Activated CD8-positive, alpha-beta memory T cell treated with anti-CD3 and anti-CD28 coated beads, Interleukin-2, amount 50 U/mL, for 24 hours (primary cell): ENCODE results near the gene MPC2.
"Not testable (repeated sequence)": the region's sequence is repeated elsewhere in the genome, so short reads cannot be mapped to it uniquely, and the experiment has no call there.

Source experiments
- DNase-seq: peaks from one replicate; pipeline ENCODE4 v3.0.0-alpha.2; 2020; ENCODE audit errors: extremely low read depth

MPC2 gene

DNA sequence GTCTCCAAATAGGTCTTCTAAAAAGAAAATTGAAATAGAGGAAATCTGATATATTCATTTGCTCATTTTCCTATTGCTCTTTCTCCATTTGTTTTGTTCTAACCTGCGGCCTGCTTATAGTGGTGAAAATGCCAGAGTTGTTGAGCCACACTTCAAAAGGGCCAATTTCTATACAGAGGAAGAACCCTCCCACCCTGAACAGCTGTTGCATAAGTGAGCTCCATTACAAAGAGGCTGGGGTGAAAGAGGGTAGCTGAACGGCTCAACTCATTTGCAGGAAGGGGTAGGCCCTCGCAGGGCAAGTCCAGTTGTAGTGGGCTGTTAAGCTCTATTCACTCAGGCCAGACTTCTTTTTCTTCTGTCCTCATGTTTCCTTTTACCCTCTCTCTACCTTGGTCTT is 31.7 kb downstream of the MPC2 start:
- DNase-seq, result no peak

DNA sequence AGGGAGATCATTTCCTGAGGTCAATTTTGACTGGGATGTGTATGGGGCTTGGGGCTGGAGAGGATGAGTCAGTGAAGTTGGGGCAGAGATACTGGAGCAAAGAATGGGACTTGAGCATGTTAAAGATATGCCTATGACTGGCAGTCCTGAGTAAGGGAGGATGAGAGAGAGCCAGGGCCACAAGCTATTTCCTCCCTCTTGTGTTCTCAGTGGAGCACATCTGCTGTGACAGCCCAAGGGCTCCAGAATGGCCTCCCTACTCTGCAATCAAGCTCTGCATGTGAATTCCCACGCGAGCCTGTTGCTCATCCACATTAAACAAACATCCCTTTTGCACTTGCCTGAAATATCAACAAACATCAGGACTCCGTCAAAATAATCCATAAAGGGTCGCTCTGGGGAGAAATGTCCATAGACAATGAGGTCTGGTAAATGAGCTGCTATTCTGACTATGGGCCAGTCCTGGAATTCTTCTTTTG is 32.2 kb downstream of the MPC2 start:
- DNase-seq, result no peak

DNA sequence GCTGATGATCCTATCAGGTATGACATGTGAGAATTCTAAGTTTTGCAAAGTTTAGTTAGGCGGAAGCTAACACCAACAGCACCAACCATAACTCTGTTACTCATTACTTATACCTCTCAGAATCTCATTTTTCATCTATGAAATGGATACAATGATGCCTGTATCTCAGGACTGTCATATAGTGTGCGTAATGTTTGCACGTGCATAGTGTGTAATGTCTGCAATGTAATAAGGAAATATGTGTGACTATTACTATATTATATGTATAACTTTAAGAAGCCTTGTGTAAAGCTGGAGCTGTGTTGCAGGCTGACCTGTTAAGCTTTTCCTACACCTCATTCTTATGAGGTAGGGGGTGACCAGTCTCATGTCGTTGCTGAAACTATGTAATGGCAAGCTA is 36.0 kb downstream of the MPC2 start:
- DNase-seq, result no peak

DNA sequence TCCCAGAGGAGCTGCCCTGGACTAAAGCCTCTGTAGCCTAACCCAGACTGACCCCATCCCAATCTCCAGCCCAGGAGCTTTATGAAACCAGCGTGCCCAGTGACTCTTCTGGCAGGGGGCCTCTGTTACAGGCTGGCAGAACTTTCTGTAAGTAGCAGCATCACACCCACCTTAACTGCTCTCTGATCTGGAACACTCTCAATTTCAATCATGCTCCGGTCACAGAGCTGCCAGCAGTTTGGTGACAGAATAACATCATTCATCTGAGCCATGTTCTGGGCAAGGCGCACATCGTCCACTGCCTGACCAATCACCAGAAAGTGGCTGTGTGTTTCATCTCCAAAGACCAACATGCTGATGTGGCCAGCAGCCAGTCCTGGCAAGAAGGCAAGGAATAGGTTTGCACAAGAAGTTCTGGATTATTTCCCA is 37.6 kb downstream of the MPC2 start:
- no peak for DNase-seq

DNA sequence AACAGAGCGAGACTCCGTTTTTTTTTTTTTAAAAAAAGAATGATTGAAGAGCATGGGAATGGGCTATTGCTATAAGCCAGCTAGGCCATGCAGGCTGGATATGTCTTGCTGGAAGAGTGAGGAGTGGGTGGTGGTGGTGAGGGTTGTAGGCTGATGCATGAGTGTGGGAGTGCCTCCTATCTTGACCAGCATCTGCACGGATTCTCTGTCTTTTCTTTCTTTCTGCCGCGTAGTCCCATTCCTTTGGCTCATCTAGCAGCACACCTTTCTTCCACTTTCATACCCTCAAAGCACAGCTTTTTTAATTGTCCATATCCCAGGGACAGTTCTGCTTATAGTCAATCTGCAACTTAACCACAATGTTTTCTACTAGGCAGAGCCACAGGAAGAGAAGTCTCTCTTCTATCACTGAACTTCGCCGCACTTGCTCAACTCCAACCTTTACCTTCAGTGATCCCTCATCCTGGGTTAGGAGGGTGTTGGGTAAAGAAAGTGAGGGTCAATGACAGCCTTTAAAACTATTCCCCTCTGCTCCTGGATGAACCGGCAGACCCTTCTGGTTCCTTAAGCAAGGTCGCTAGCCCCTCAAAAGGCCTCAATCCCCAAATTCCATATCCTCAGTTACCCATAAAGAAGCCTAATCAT is 38.2 kb downstream of the MPC2 start:
- no peak for DNase-seq

DNA sequence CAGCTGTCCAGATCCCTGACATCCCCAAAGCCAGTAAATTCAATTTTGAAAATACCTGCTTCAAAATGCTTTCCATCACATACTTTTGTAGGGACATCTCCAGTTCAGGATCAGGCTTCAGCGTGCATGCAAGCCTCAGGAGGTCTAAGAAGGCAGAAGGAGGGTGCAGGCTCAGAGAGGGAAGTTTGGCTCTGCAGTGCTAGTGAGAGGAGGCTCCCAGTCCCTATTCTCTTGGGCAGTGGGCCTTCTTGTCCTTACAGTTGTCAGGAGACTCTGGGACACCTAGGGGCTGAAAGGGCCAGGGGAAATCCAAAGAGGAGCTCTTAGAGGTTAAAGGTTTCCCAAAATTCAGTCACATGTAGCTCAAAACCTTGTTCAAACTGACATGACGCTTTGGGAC is 43.1 kb downstream of the MPC2 start:
- no peak for DNase-seq

DNA sequence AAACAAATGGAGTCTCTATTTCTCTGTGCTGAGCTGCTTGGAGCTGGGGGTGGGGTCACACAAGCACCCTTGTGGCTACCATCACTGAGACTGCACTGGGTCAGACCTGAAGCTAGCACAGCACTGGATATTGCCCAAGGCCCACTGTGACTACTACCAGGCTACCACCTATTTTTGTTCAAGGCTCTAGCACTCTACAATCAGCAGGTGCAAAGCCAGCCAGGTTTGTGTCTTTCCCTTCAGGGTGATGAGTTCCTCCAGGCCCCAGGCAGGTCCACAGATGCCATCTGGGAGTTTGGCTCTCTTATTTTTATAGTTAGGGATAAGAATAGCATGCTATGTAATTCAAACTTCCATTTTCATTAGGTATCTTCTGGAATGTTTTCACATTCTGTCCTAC is 46.5 kb downstream of the MPC2 start:
- no peak for DNase-seq

DNA sequence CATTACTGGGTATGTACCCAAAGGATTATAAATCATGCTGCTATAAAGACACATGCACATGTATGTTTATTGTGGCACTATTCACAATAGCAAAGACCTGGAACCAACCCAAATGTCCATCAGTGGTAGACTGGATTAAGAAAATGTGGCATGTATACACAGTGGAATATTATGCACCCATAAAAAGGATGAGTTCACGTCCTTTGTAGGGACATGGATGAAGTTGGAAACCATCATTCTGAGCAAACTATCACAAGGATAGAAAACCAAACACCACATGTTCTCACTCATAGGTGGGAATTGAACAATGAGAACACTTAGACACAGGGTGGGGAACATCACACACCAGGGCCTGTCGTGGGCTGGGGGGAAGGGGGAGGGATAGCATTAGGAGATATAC is 49.7 kb downstream of the MPC2 start:
- DNase-seq, result not testable (repeated sequence)

DNA sequence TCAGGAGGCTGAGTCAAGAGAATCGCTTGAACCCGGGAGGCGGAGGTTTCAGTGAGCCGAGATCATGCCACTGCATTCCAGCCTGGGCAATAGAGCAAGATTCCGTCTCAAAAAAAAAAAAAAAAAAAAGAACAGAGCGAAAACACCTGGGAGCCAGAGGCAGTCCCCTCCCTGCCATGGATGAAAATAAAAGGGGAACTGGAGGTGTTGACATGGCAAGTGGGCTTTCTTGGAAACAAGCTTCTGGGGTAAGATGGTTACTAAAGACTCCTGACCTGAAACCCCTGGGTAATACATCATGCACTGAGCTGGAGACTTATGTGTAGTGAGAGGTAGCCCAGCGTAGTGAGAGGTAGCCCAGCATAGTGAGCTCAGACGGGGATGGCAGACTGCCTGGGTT is 54.5 kb downstream of the MPC2 start:
- DNase-seq, result no peak

DNA sequence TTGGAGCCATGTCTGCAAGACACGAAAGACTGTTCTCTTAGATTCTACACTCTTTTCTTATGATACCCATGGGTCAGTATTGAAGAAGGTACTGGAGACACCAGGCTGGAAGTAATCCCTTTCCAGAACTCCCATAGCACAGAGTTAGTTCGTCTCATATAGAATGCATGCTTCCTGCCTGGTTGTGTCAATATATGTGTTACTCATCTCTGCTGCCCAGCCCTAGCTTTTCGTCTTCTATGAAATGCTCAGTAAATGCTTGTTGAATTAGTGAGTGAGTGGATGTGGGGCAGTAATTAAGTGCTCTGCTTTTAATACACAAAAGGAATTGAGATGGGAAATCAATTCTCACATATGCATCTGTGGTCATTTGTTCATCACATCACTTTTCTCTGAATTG is 55.1 kb downstream of the MPC2 start:
- no peak for DNase-seq

DNA sequence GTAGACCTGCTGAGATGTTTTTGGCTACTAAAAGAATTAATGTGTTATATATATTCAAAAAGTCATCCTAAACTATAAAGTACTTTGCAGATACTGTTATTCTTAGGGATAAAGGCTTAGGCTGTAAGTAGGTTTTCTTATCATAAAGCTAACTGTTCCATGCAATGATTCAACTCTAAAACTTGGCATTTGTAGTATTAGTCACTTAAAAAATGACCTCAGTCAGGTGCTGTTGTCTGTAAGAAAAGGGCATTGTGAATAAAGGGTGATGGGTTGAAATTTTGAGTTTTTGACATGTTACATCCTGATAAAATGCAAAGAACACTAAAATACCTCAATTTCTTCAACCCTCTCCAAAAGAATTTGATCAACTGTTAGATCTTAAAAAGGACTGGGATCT is 55.8 kb downstream of the MPC2 start:
- no peak for DNase-seq

DNA sequence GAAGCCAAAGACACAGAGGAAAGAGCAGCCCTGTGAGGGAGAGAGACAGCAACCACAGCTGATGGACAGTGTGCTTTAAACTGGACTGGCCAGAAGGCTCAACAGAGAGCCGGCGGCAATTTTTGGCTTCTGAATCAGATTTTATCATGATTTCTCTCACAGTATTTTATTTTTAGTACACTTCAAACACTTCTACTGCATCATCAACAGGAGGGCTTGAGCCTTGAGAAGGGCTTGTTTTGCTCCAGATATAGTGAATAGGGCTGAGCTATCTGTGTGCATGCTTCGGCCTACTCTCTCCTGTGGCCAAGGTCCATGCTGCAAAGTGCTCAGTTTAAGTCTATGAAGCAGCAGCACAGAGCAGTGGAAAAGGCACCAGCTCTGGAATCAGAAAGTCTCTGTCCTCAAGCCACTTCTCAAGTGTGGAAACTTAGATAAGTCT is 56.3 kb downstream of the MPC2 start:
- no peak for DNase-seq

DNA sequence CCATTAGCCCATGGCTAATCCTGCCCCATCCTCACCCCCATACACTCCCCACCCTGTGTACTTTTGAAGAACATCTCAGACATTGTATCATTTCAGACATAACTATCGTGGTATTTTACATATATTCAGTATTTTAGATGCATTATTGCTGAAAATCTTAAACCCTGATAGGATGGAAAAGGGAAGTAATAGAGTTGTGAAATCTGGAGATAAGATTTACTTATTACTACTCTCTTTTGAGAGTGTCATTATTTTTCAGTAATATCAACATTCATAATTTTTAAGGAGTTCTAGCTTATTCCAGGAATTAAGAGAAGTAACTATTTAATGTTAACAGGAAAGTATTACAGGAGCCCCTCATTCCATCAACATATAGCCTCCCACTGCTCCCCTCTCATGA is 57.4 kb downstream of the MPC2 start:
- no peak for DNase-seq

DNA sequence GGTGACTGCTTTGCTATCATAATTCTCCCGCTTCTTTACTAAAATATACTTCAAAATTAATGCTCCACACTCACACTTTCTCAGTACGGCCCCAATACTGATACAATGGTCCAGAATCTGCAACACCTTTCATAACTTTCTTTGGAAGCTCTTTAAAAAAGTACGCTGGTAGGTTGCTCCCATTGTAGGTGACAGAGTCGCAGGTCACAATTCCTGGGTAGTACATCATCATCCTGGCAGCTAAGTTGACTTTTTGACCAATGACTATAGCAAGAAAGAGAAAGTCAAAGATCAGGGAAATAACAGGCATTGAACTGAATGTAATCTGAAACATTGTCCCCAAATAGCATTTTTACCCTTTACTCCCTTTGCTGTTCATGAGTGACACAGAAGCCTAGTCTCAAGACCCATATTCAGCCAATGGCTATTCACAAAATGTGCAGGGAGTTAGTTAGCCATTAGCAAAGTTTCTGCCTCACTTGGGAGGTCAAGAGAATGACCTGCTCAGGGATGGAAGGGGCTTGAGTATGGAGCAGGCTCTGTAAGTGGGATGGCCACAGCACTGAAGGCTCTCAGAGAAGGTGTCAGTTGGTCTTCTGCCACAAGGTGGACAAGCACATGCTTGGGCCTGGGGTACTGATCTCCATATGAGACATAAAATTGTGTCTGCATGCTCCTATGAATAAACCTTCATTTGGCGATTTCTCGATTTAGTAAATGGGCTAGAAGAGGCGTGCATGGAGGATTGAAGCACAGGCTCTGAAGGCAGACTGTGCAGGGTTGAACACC is 58.3 kb downstream of the MPC2 start:
- no peak for DNase-seq

DNA sequence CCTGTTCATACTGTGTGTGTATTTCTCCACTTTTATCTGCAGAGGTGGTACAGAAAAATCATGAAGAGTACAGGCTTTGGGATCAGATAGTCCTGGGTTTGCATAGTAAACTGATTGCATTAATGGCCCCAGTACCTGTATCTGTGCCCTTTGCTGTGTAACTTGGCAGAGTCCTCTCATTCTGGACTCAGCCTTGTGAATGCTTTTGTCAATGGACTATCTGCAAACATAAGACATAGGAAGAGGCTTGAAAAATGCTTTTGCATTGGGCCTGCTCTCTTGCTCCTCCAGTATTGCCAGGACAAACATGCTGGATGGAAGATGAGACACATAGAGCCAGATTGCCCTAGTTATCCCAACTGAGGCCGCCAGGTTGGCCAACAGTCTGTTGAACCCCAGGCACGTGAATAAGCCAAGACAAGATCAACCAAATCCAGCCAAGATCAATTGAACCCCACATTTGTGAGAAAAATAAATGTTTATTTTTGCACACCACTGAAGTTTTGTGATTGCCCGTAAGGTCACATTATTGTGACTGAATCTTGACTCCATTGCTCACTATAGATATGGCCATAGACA is 60.2 kb downstream of the MPC2 start:
- DNase-seq, result no peak

DNA sequence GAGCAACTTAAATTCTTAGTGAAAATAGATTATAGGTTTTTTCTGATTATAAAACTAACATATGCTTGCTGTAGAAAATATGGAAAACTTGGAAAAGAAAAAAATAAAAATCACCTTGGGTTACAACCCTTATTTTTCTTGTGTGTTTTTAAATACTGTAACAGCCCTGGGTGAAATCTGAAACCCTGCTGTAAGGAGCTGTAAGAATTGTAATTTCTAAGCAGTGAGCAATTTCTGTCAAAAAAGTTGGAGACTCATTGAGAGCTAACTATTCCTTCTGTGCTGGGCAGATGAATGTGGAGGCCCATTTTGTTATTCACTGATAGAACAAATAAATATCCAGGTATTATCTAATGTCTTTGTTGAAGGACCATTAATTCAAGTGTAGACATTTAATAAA is 65.5 kb downstream of the MPC2 start:
- no peak for DNase-seq

DNA sequence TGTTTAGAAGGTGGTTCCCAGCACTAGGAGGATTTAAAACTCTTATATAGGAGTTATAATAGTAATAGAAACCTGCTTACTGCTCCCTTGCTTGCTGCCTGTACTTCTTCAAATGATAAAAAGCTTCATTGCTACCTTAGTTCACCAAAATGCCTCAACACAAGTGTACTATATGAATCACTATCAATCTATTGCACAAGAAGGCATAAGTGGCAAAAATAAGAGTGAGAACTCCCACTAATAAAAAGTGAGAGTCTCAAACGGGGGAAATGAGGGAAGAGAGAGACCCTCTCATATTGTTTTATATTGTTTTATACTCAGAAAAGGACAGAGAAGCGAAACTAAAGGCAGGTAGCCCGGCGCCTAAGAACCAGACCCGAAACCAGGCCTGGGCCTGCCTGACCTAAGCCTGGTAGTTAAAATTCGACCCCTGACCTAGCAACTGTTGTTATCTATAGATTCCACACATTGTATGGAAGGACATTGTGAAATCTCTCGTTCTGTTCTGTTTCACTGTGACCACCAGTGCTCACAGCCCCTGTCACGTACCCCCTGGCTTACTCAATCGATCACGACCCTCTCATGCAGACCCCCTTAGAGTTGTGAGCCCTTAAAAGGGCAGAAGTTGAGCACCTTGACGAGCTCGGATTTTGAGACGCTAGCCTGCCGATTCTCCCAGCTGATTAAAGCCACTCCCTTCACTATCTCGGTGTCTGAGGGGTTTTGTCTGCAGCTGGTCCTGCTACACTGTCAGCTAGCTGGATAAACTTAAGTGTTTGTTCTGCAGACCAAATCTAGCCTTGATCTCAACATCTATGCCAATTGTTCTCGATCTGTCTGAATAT is 67.5 kb downstream of the MPC2 start:
- not testable (repeated sequence) for DNase-seq

DNA sequence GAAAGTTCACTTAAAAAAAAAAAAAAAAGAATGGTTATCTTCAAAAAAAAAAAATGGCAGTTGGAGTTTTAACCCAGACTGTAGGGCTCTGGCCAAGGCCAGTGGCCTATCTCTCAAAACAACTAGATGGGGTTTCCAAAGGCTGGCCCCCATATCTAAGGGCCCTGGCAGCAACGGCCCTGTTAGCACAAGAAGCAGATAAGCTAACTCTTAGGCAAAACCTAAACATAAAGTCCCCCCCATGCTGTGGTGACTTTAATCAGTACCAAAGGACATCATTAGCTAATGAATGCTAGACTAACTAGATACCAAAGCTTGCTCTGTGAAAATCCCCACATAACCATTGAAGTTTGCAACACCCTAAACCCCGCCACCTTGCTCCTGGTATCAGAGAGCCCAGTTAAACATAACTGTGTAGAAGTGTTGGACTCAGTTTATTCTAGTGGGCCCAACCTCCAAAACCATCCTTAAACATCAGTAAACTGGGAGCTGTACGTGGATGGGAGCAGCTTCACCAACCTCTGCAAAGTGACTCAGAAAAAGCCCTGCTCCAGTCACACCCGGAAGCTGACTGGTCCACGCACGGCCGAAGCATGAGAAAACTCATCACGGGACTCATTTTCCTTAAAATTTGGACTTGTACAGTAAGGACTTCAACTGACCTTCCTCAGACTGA is 70.0 kb downstream of the MPC2 start:
- not testable (repeated sequence) for DNase-seq
